Prostate gland (tissue), 2 donors: ENCODE measurements around the gene RPN2. TPM values are rescaled to one million over a fixed set of nuclear protein-coding genes. Genes with fewer than 3 reads are reported as not detected.

ENCODE experiments used
- DNase-seq: peaks from one replicate; pipeline ENCODE4 v3.0.0-alpha.2; 2019; ENCODE audit warnings: low spot score
- H3K27ac ChIP-seq, 2 donors: fragments of 200-600 bp; sonication (generic); 2 replicates each; pipeline ENCODE4 v1.5.1; 2017 to 2019
- H3K27me3 ChIP-seq: fragments of 200-600 bp; sonication (generic); replicated peaks from 2 replicates; pipeline ENCODE4 v1.5.1; 2019; ENCODE audit not compliant: insufficient read depth
- H3K36me3 ChIP-seq, 2 donors: fragments of 200-600 bp; sonication (generic); 1 replicate in 1 of 2; 2 replicates in 1 of 2; pipeline versions ENCODE4 v1.5.1 to v1.8.1; 2017 to 2019
- H3K4me1 ChIP-seq: fragments of 200-600 bp; sonication (generic); replicated peaks from 2 replicates; pipeline ENCODE4 v1.5.1; 2019
- H3K4me3 ChIP-seq, 2 donors: fragments of 200-600 bp; sonication (generic); 2 replicates each; pipeline ENCODE4 v1.5.1; 2017 to 2019
- H3K9me3 ChIP-seq: fragments of 200-600 bp; sonication (generic); 2 replicates; pipeline ENCODE4 v1.5.1; 2017
- POLR2A ChIP-seq: fragments of 450-650 bp; IDR thresholded peaks from one replicate; pipeline ENCODE4 v1.6.1; 2016; ENCODE audit warnings: antibody characterized with exemption, mild to moderate bottlenecking
- POLR2AphosphoS5 ChIP-seq: sonication (generic); formaldehyde crosslinking; IDR thresholded peaks from one replicate; pipeline ENCODE4 v1.6.1; 2017; ENCODE audit warnings: antibody characterized with exemption
- WGBS: methylation state at CpG from one replicate; pipeline ENCODE4 v1.1.5; 2018; 5-methylcytosine and 5-hydroxymethylcytosine counted together
- intact Hi-C: fragments of 100-400 bp; cut with DNase I; formaldehyde crosslinking; loops from one replicate; pipeline ENCODE4 v1.14.2; 2022
- total RNA-seq, 2 donors: library from RNA; depleted of rRNA; stranded (reverse); fragments of >200 nt; gene quantifications; one replicate each; pipeline ENCODE4 v1.1.0, GENCODE V29; 2016
- TF ChIP-seq, protein P1 (sequence below), 4 experiments: fragments of 200-600 bp in 2 of 4; fragments of 450-650 bp in 2 of 4; sonication (generic) in 2 of 4; IDR thresholded peaks; 1 replicate in 3 of 4; 2 replicates in 1 of 4; pipeline ENCODE4 v1.5.1; 2016 to 2019; ENCODE audit warnings: antibody characterized with exemption in 4 of 4, mild to moderate bottlenecking in 2 of 4, moderate library complexity in 2 of 4

The RPN2 gene
- total RNA-seq, 2 donors from 2014 or later = 246 to 267 TPM

DNA sequence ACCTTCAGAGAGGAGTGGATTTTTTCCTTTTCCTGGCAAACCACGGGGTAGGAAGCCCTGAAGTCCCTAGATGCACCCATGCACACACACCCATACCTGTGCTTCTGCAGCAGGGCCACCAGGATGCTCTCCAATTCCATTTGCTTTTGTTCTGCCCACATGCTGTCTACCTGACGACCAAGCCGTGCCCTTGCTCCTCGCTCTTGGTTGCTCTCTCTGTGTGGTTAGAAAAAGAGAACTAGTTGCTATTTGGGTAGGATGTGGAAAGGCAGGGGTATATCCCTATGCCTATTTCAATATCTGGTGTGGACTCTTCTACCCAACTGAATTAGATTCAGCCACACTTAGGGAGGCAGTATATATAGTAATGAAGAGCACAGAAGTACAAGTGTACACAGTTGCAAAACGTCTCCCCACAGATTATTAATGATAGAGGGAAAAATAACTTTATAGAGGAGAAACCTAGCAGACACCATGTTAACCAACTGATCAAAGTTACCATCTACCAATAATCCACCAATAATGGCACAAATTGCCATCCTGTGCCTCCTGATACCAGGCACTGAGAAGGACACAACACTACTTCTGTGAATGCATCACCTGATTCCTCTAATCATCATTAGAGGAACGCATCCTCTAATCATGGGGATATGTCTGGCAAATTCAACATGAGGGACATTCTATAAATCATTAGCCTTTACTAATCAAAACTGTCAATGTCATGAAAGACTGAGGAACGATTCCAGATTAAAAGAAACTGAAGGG is 75.2 kb downstream of the RPN2 start:
- Histone ChIP-seq H3K4me3 (no peak overlapping the region), H3K9me3 (no peaks in the 10 kb centered on the region), H3K27me3 (no peaks in the 10 kb centered on the region), H3K36me3 (no peaks in the 10 kb centered on the region), H3K27ac (no peak overlapping the region), H3K4me1 (no peaks in the 10 kb centered on the region)
- WGBS = 94% methylated on average over 7 of the region's 7 CpGs
- TF ChIP-seq, protein P1, sequence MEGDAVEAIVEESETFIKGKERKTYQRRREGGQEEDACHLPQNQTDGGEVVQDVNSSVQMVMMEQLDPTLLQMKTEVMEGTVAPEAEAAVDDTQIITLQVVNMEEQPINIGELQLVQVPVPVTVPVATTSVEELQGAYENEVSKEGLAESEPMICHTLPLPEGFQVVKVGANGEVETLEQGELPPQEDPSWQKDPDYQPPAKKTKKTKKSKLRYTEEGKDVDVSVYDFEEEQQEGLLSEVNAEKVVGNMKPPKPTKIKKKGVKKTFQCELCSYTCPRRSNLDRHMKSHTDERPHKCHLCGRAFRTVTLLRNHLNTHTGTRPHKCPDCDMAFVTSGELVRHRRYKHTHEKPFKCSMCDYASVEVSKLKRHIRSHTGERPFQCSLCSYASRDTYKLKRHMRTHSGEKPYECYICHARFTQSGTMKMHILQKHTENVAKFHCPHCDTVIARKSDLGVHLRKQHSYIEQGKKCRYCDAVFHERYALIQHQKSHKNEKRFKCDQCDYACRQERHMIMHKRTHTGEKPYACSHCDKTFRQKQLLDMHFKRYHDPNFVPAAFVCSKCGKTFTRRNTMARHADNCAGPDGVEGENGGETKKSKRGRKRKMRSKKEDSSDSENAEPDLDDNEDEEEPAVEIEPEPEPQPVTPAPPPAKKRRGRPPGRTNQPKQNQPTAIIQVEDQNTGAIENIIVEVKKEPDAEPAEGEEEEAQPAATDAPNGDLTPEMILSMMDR (IDR thresholded peaks at IDR 0.05) = no peak
- no peak for TF ChIP-seq POLR2A
- TF ChIP-seq POLR2AphosphoS5 = no peak
- no peak for DNase-seq
- intact Hi-C loops = no loop called here

DNA sequence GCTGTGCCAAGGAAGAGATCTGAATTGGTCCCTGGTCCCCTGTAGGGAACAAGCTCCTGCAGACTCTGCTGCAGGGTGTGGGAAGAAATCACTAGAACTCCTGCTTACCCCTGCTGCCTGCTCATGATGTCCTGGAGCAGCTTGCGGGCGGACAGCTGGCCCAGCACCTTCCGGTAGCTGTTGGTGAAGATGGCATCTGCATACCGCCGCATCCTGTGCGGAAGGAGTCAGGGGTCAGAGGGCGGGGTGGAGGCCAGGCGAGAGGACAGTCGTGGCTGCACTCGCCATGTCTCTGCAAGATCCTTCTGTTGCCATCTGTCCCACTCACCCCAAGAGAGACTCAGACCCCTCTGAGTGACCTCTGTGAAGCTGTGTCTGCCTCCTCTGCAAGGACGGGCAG is 77.2 kb downstream of the RPN2 start:
- Histone ChIP-seq H3K4me1 (no peaks in the 10 kb centered on the region), H3K27me3 (no peaks in the 10 kb centered on the region), H3K9me3 (no peaks in the 10 kb centered on the region), H3K36me3 (no peaks in the 10 kb centered on the region), H3K4me3 (no peak overlapping the region), H3K27ac (no peak overlapping the region)
- TF ChIP-seq POLR2A = no peak
- TF ChIP-seq, protein P1 (IDR thresholded peaks at IDR 0.05) = no peak
- no peak for TF ChIP-seq POLR2AphosphoS5
- WGBS = 91% methylated on average over 11 of the region's 11 CpGs
- DNase-seq = no peak
- intact Hi-C loops = no loop called here

DNA sequence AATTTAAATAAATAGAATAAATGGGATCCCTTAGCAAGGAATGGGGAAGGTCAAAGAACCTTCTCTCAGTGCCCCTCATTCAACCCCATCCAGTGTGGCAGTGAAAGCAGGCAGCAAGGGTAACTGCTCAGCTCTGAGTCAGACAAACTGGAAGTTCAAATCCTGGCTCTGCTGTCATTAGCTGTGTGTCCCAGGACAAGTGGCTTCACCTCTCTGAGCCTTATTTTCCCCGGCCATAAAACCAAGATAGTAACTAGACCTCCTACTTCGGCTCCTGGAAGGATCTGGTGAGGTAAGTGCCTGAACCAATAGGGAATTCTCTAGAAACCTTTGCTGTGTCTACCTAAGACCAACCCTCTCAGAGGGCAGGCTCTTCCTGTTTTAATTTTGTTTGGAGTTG is 78.4 kb downstream of the RPN2 start:
- no peak for DNase-seq
- intact Hi-C loops = no loop called here
- Histone ChIP-seq H3K36me3 (no peaks in the 10 kb centered on the region), H3K27me3 (no peaks in the 10 kb centered on the region), H3K9me3 (no peaks in the 10 kb centered on the region), H3K27ac (no peak overlapping the region), H3K4me1 (no peaks in the 10 kb centered on the region), H3K4me3 (no peak overlapping the region)
- TF ChIP-seq POLR2AphosphoS5 (no peak), POLR2A (no peak)
- TF ChIP-seq, protein P1 (IDR thresholded peaks at IDR 0.05) = no peak
- WGBS = 71% methylated on average over 2 of the region's 2 CpGs

DNA sequence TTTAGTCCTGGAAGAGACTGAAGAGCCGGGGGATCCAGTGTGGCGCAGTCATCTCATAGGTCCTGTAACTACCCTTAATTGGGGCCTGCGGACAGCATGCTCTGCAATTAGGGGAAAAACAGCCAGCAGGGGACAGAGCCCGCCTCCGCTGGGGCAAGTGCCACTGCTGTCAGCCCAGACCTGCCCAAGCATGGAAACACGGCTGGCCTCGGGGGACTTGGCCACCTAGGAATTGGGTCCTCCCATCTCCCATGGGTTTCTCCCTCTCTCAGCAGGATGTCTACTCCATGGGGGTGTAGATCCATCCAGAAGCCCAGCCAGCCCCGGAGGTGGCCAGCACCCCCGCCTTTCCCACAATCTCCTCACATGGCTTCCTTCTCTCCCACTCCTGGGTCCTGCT is 78.9 kb downstream of the RPN2 start:
- Histone ChIP-seq H3K36me3 (no peaks in the 10 kb centered on the region), H3K27ac (no peak overlapping the region), H3K9me3 (no peaks in the 10 kb centered on the region), H3K27me3 (no peaks in the 10 kb centered on the region), H3K4me3 (no peak overlapping the region), H3K4me1 (no peaks in the 10 kb centered on the region)
- TF ChIP-seq POLR2A (no peak), POLR2AphosphoS5 (no peak)
- TF ChIP-seq, protein P1 (IDR thresholded peaks at IDR 0.05) = no peak
- intact Hi-C loops = no loop called here
- DNase-seq = no peak
- 36% methylated on average over 9 of the region's 9 CpGs for WGBS

- Histone ChIP-seq H3K4me1 (no peaks in the 10 kb centered on the region), H3K27ac (no peak overlapping the region), H3K27me3 (no peaks in the 10 kb centered on the region), H3K9me3 (no peaks in the 10 kb centered on the region), H3K36me3 (no peaks in the 10 kb centered on the region), H3K4me3 (no peak overlapping the region)
- TF ChIP-seq POLR2A (no peak), POLR2AphosphoS5 (no peak)
- TF ChIP-seq, protein P1 (IDR thresholded peaks at IDR 0.05) = no peak
- DNase-seq = no peak
- 92% methylated on average over 11 of the region's 11 CpGs for WGBS
- intact Hi-C loops = no loop called here
These were observed 79.9 kb downstream of the RPN2 start for GRCh38 chr20:37259031-37259430.
